NCI-H1417 (cell line): ENCODE results near the gene TXNDC11.

ENCODE experiments used
- DNase-seq, 3 experiments: peaks; one replicate each; lab custom pipeline; 2025; lab: John Stamatoyannopoulos, UW

Gene TXNDC11

GRCh38 chr16:11674818-11675560 is 67.7 kb downstream of the TXNDC11 start:
- DNase-seq = no peak

GRCh38 chr16:11674001-11674817 is 68.4 kb downstream of the TXNDC11 start:
- no peak for DNase-seq

DNA sequence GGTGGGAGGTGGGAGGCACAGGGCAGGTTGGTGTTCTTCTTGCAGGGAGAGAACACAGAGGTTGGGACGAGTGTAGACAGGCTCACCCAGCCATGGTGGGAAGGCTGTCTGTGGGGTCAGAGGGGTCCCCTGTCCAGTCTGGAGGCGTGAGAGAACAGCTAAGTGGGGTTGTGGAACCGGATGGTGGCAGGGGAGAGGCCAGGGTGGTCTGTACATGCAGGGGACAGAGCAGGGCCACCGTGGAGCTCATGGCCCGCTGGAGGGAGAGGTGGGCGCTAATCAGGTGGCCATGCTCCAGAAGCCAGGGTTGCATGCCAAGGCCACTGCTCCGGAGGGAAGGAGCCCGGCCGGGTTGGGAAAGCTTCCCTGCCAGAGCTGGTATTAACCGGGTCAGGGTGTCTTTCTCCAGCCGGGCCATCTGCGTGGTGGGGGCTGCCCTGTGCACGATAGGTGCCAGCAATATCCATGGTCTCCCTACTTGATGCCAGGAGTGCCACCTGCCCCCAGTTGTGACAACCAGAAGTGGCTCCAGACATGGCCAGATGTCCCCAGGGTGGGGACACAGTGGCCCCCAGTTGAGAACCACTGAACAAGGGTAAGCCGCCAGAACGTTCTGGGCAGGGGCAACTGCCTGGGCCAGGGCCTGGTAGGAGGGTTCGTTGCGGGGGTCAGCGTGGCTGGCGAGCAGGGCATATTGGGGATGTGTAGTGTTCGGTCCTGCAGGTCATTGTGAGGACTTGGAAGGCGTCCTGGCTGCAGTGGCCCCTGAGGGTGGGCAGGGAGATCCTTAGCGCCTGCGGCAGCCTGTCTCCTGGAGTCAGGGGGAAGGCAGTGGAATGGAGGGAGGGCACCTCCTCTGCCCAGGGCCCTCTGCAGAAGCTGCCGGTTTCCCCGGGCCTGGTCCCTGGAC is 69.3 kb downstream of the TXNDC11 start:
- DNase-seq = no peak

DNA sequence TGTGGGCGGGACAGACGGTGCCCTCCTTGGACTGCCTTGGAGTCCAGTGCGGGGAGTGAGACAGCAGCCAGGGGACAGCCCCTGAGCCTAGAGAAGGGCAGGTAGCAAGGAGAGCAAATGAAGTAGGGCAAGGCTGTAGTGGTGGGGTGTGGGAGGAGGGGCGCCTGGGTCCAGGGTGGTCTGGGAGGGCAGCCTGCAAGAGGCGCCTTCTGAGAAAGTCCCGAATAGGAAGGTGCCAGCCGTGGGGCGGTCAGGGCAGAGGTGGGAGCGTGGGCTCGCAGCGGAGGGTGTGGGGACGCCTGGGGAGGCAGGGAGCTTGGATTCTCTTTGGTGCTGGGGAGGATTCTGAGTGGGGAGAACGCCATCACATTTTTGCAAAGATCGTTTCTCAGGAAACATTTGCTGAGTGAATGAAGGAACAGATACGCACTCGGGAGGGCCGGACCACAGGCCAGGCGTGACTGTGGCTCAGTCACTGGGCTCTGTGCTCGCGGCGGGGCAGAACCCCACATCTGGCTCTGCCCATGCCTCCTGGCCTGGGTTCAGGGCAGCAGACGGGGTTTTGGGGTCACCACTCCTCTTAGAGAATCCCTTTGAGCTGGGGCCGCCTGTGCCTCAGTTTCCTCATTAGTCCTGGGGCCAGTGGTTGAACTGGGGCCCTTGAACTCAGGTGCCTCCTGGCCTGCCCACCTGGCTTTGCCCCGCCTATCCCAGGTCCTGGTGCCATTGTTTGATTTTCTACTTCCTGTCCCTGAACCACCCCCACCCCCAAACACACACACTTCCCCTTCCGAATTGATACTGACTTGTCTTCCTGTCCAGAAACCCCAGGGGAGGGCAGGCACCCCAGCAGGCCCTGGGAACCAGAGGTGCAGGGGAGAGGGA is 70.2 kb downstream of the TXNDC11 start:
- DNase-seq = no peak

- DNase-seq = no peak
These were observed 71.0 kb downstream of the TXNDC11 start for GRCh38 chr16:11671676-11672075.

DNA sequence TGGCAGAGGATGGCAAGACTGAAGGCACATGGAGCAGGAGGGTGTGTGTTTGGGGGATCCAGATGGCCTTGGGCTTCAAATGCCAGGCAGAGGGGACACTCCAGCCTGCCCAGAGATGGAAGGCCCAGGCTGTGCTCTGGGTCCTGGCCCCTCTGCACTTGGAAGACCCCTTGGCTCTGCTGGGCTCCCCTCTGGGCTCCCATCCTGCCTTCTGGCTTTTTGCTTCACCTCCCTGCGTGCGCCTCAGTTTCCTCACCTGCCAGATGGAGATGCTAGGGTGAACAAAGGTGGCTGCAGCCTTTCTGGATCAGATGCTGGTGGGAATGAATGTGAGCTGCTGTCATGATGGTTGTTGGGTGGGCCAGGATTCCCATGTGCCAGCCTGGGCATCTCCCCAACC is 71.4 kb downstream of the TXNDC11 start:
- DNase-seq = no peak

GRCh38 chr16:11670171-11671131 is 72.2 kb downstream of the TXNDC11 start:
- DNase-seq = no peak

DNA sequence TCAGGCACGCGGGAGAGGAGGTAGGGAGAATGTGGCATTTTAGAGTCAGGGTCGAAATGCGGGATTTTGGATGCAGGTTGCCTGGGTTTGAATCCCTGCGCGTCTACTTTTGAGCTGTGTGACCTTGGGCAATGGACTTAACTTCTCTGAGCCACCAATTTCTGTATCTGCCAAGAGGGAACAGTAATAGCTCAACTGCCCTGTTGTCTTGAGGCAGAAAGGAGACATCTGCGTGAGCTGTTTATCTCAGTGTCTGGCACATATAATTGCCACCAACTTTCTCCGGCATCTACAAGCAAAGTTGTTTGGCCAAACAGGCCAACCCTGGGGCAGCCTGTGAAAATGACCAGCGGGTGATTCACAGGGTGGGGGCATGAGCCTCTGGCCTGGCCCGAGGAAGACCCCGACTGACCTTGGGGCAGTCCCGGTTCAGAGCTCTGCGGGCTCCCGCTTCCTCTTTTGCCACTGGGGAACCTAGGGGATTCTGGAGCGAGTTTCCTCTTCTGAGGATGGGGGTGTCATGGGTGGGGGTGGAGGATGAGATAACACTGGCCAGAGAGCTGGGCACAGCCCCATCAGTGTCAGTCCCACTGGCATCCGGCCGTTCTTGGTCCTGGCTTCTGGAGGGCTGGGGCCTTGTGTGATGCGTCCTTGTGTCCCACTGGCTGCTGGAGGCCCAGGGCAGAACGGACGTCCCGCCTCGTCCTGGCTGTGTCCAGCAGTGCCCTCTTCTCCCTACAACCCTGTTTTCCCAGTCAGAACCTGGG is 73.1 kb downstream of the TXNDC11 start:
- DNase-seq = peak in 1 of 3 experiments; percentile 28

DNA sequence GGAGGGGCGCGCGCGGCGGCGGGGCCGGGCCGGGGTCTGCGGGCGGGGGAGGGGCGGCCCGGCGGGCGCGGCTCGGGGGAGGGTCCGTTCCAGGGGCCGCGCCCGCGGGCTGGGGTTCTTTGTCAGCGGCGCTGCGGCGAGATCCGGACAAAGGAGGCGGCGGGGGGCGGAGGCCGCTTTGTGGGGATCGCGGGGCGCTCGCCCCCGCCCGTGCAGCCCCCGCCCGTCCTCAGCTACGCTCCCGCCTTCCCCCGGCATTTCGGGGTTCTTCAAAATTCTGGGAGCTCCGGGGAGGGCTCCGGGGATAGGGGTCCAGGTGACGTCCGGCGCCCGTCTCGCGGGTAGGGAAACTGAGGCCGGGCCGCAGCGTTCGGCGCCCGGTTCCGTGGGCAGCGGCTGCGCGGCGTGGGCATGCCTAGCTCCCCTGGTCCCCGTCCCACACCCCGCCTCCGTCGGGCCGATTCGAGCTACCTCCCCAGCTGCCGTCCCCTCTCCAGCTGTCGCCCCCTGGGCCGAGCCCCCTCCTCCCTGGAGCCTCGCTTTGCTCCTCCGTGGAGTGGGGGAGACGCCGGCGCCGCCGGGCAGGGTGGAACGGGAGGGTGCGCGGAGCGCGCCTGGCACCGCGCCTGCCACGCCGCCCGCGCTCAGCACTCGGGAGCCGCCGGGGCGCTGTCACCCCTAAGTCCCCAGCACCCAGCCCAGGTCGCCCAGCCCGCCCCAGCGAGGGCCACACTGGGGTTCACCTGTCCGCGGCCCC is 73.9 kb downstream of the TXNDC11 start:
- peak in 2 of 3 experiments; percentile 40 to 52 for DNase-seq

DNA sequence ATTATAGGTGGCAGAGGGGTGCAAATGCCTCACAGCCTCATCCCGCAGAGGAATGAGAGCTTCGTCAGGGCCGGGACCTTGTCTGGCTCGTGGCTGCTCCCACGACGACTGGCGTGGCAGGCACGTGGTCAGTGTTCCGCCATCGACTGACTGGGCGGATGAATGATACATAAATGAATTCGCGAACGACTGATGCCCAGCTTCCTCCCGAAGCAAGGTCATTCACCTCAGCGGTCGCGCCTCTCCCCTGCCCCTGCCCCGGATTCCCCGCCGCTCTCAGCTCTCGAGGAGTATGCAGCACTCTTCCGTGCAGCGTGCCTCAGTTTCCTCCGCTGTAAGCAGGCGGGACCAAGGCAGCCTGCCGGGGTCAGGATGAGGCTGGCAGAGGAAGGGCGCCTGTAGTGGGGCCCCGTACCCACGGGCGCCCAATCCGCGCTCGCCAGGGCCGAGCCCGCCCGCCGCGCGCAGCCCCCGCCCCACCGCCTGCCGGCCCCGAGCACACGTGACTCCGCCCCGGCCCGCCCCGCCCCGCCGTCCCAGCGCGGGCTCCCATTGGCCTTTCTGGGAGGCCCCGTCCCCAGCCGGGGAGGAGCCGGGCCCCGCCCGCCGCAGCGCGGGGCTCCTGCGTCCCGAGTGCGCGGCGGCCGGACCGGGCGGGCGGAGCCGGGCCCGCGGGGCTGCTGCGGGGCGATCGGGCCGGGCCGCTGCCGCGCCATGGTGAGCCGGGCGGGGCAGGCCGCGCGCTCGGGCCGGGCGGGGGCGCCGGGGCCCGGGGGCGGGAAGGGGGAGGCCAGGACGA is 74.6 kb downstream of the TXNDC11 start, which contains the start of gene SNN:
TSS of gene SNN (plus strand) at position 632 of the 799 bp plus-strand sequence. CDS start 7,605 bp downstream, outside the sequence.
- peak; percentile 85 to 88 (median 88) for DNase-seq

DNA sequence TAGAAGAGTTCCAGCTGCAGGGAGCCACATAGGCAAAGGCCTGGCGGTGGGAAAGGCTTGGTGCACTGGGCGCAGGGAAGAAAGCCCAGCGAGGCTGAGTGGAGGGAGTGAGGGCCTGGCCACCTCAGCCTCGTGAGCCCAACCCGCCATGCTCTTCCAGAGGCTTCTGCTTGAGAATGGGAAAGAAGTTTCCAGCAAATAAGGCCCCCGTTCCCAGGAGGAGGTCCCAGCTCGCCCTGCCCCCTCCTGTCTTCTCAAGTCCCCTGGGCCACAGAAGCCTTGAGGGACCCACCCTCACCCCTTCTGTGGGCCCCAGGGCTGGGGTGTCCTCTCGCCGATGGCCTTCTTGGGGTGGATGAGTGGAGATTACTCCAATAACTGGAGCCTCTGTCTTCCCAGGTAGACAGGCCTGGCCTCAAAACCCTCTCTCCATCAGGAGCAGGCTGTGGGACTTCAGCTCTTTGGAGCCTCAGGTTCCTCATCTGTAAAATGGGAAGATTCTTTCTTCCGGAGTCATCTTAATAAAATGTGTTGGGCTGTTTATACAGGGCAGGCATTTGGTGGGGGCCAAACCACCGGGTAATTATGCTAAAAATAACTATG is 75.3 kb downstream of the TXNDC11 start:
- DNase-seq = no peak

GRCh38 chr16:11666103-11667055 is 76.3 kb downstream of the TXNDC11 start:
- no peak for DNase-seq

DNA sequence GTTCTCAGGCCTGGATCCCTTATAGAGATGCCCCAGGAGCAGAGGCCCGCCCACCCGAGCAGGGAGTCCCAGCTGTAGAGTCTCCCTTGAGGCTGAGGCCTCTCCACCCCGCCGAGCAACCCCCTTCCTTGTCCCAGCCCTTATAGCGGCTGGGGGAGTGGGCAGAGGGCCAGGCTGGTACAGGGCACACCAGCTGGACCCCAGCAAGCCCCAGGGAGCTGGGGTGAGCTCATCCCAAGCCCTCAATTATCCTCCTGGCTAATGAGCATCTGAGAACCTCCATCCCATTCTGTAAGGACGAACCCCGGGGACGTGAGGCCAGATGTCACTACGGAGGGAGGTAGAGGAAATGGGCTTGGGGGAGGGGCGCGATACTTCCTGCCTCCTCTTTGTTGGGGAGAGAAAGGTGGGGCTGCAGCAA is 77.6 kb downstream of the TXNDC11 start:
- DNase-seq = peak in 2 of 3 experiments; percentile 17 to 69

GRCh38 chr16:11662582-11662981 is 80.1 kb downstream of the TXNDC11 start:
- DNase-seq = no peak

- no peak for DNase-seq
These were observed 82.1 kb downstream of the TXNDC11 start for GRCh38 chr16:11660565-11660964.
